NCI-H226 (cell line): ENCODE measurements around the gene ZNF730.
"Not testable (repeated sequence)": the region's sequence is repeated elsewhere in the genome, so short reads cannot be mapped to it uniquely, and the experiment has no call there.

Experiments
- DNase-seq: peaks from one replicate; pipeline ENCODE4 v3.0.0-alpha.2; 2015

ZNF730 gene

GRCh38 chr19:23116802-23117571 lies at the start of gene ZNF730:
Gene ZNF730 (plus strand): TSS chr19:23117025. CDS start chr19:23117174, 149 bp downstream.
- DNase-seq, result no peak

- DNase-seq, result no peak
These were observed 46.3 kb upstream of the ZNF730 start for GRCh38 chr19:23070353-23071146.

GRCh38 chr19:23071147-23071511 lies 45.7 kb upstream of the ZNF730 start:
- DNase-seq, result no peak

- no peak for DNase-seq
These were observed 41.6 kb upstream of the ZNF730 start for GRCh38 chr19:23075031-23075733.

GRCh38 chr19:23077776-23078175 lies 39.0 kb upstream of the ZNF730 start:
- not testable (repeated sequence) for DNase-seq

GRCh38 chr19:23093832-23094231 lies 23.0 kb upstream of the ZNF730 start:
- DNase-seq, result no peak

GRCh38 chr19:23095418-23095817 lies 21.4 kb upstream of the ZNF730 start:
- no peak for DNase-seq

GRCh38 chr19:23098286-23098685 lies 18.5 kb upstream of the ZNF730 start:
- DNase-seq, result no peak

GRCh38 chr19:23098988-23099387 lies 17.8 kb upstream of the ZNF730 start:
- no peak for DNase-seq

- no peak for DNase-seq
These were observed 16.9 kb upstream of the ZNF730 start for GRCh38 chr19:23099966-23100365.

- DNase-seq, result no peak
These were observed 15.6 kb upstream of the ZNF730 start for GRCh38 chr19:23101241-23101640.

- DNase-seq, result no peak
These were observed 1.6 kb downstream of the ZNF730 start for GRCh38 chr19:23118400-23118799.

- not testable (repeated sequence) for DNase-seq
These were observed 17.4 kb downstream of the ZNF730 start for GRCh38 chr19:23134211-23134610.

- no peak for DNase-seq
These were observed 29.0 kb downstream of the ZNF730 start for GRCh38 chr19:23145617-23146415.

GRCh38 chr19:23160766-23161165 lies 43.9 kb downstream of the ZNF730 start:
- no peak for DNase-seq

GRCh38 chr19:23168286-23168685 lies 51.5 kb downstream of the ZNF730 start:
- DNase-seq, result not testable (repeated sequence)

- DNase-seq, result no peak
These were observed 66.4 kb downstream of the ZNF730 start for GRCh38 chr19:23183251-23183650.

- no peak for DNase-seq
These were observed 73.5 kb downstream of the ZNF730 start for GRCh38 chr19:23190341-23190740.
